ENCODE measurements around the gene NEK7. TPM values are rescaled to one million over a fixed set of nuclear protein-coding genes. Genes with fewer than 3 reads are reported as not detected.

NEK7 gene
- total and polyA plus RNA-seq, 2 of the 8 experiments (the other 6 are each of a cell fraction or from before 2014, with no cell fraction given), result 5.1 to 10.0 TPM

- POLR2A ChIA-PET (ENCODE audit: partially characterized antibody), result no interaction called here
- Histone ChIP-seq H3K79me1 (ENCODE audit: low read depth, low read length) (no peaks in the 10 kb centered on the region), H2AK5ac (ENCODE audit: low read depth, low read length) (no peak overlapping the region), H3K27ac (ENCODE audit: low read depth, low read length) (no peak overlapping the region), H4K20me1 (replicated peaks in 1 of 2; ENCODE audit: control insufficient read depth in 1 of 2, insufficient read depth in 2 of 2, low read length in 2 of 2) (no peaks in the 10 kb centered on the region), H3K79me2 (ENCODE audit: control insufficient read depth in 1 of 2, insufficient read depth in 2 of 2, low read length in 2 of 2) (no peaks in the 10 kb centered on the region), H2BK12ac (ENCODE audit: low read depth, low read length) (no peak overlapping the region), H3K23ac (ENCODE audit: insufficient read length) (no peak overlapping the region), H3K4me2 (ENCODE audit: insufficient read depth in 1 of 2, low read depth in 2 of 2, low read length in 2 of 2) (no peak overlapping the region), H2BK20ac (ENCODE audit: low read length) (no peak overlapping the region), H3K9me3 (ENCODE audit: insufficient read depth in 2 of 2, low read depth in 1 of 2, low read length in 1 of 2) (no peaks in the 10 kb centered on the region), H3K4ac (replicated peaks; ENCODE audit: insufficient read length, low read depth, low read length) (no peak overlapping the region), H4K8ac (ENCODE audit: extremely low read depth, insufficient read depth, low read length) (no peak overlapping the region), H3K56ac (replicated peaks; ENCODE audit: insufficient read length, low read depth, low read length) (no peak overlapping the region), H3K4me3 (ENCODE audit: extremely low read depth in 1 of 4, insufficient read depth in 2 of 4, low read depth in 3 of 4, low read length in 4 of 4) (no peak overlapping the region), H2AFZ (ENCODE audit: low read length) (no peak overlapping the region), H2BK5ac (ENCODE audit: low read depth, low read length) (no peak overlapping the region), H2BK15ac (ENCODE audit: low read length) (no peak overlapping the region), H3K36me3 (ENCODE audit: control insufficient read depth in 2 of 4, insufficient read depth in 4 of 4, low read length in 3 of 4) (no peaks in the 10 kb centered on the region), H4K91ac (replicated peaks; ENCODE audit: insufficient read length, low read length) (no peak overlapping the region), H4K5ac (ENCODE audit: insufficient read length, low read depth, low read length) (no peak overlapping the region), H3K23me2 (ENCODE audit: low read depth, low read length) (no peaks in the 10 kb centered on the region), H3K18ac (ENCODE audit: extremely low read depth, low read length) (no peak overlapping the region), H3K9ac (replicated peaks in 1 of 4; ENCODE audit: extremely low read depth in 1 of 4, low read depth in 3 of 4, low read length in 3 of 4) (no peak overlapping the region), H3K27me3 (replicated peaks in 1 of 4; ENCODE audit: control insufficient read depth in 3 of 4, extremely low read depth in 1 of 4, insufficient read depth in 3 of 4, low read length in 3 of 4) (no peaks in the 10 kb centered on the region), H3K14ac (ENCODE audit: insufficient read length) (no peak overlapping the region), H3K4me1 (replicated peaks in 1 of 4; ENCODE audit: control insufficient read depth in 3 of 4, insufficient read depth in 4 of 4, low read length in 3 of 4) (peaks cover 0 to 7% (median 3%) of the 10 kb centered on the region in 4 experiments; a peak in 4 of 7 replicates), H2BK120ac (replicated peaks; ENCODE audit: low read depth, low read length) (no peak overlapping the region)
- no peak for FAIRE-seq
- CTCF ChIA-PET (ENCODE audit: partially characterized antibody), result interaction anchor here (0.6 to 1.6 kb wide), 4 partner anchors 9 to 28 kb away, joined by 3 to 12 read pairs (median 6); no protein-coding TSS in a partner anchor
- DNase-seq (ENCODE audit: low read depth in 1 of 2, low spot score in 2 of 2), result no peak
- WGBS, 2 experiments (ENCODE audit: extremely low coverage in 1 of 2, insufficient coverage in 1 of 2, insufficient read length in 1 of 2, insufficient replicate concordance in 2 of 2, low coverage in 1 of 2, low lambda C conversion rate in 2 of 2, missing lambda C conversion rate in 1 of 2), result 81% methylated on average over 1 of the region's 1 CpG; no CpG with 5 or more reads in 1 of the 2 experiments
- TF ChIP-seq RBBP5 (IDR thresholded peaks at IDR 0.05; ENCODE audit: borderline replicate concordance, low read depth, low read length), result no peak
- no peak for TF ChIP-seq SAP30 (IDR thresholded peaks at IDR 0.05; ENCODE audit: insufficient read depth, insufficient replicate concordance, low read length)
- TF ChIP-seq CHD2 (IDR thresholded peaks at IDR 0.05; ENCODE audit: low read length), result no peak
- no peak for TF ChIP-seq JUND (IDR thresholded peaks at IDR 0.05; ENCODE audit: low read length)
- TF ChIP-seq KDM4A (IDR thresholded peaks at IDR 0.05; ENCODE audit: low read depth, low read length, severe bottlenecking), result no peak
- no peak for TF ChIP-seq TAF7 (optimal IDR thresholded peaks at IDR 0.05; ENCODE audit: borderline replicate concordance, low read depth, low read length)
- no peak for TF ChIP-seq POLR2AphosphoS5 (IDR thresholded peaks at IDR 0.05; ENCODE audit: low read depth, low read length)
- no peak for TF ChIP-seq ATF2 (IDR thresholded peaks at IDR 0.05; ENCODE audit: low read length)
- TF ChIP-seq MAX (IDR thresholded peaks at IDR 0.05), result no peak
- TF ChIP-seq NANOG (IDR thresholded peaks at IDR 0.05; ENCODE audit: insufficient read depth, low read depth, low read length, poor library complexity, severe bottlenecking), result no peak
- no peak for TF ChIP-seq CHD1 (IDR thresholded peaks at IDR 0.05; ENCODE audit: low read depth, low read length)
- TF ChIP-seq RXRA (IDR thresholded peaks at IDR 0.05; ENCODE audit: insufficient read depth, low read depth, low read length), result no peak
These were observed 96.9 kb downstream of the NEK7 start for GRCh38 chr1:198253668-198254067.

All from H1 (cell line).